ENCODE results near the gene ASPN.
A peak's percentile ranks its signal among the peaks of the same experiment; 100 is the strongest.

GRCh38 chr9:92501671-92502393 is 19.5 kb upstream of the ASPN start:
- TF ChIP-seq POLR2A (IDR thresholded peaks at IDR 0.05; ENCODE audit: extremely low read depth, insufficient read length) (no peak), CTCF (IDR thresholded peaks at IDR 0.05; ENCODE audit: low read depth, low read length) (peak; percentile 71)

Data from NB4 (cell line).